IMR-90 (cell line): ENCODE results near the gene NKTR. TPM values are rescaled to one million over a fixed set of nuclear protein-coding genes. Genes with fewer than 3 reads are reported as not detected.

ENCODE experiments used
- ATAC-seq: fragments of 200-7000 bp; cut with Tn5 transposase; 2 replicates; pipeline ENCODE4 v1.9.1; 2020; ENCODE audit warnings: low read depth, mild to moderate bottlenecking, moderate library complexity
- BruUV-seq: library from RNA; stranded (reverse); fragments of 400-500 nt; replicated peaks from 2 replicates; lab custom pipeline; 2021; lab: Mats Ljungman, UMichigan
- CTCF ChIA-PET: fragments of 300-600 bp; formaldehyde crosslinking; extraction: SDS; loops from one replicate; lab custom pipeline; 2021; ENCODE audit warnings: antibody characterized with exemption; lab: Yijun Ruan, JAX
- POLR2A ChIA-PET: fragments of 300-600 bp; sonication (Branson Sonifier 250); formaldehyde crosslinking; loops from one replicate; lab custom pipeline; 2022; ENCODE audit warnings: antibody characterized with exemption; ENCODE audit not compliant: unreplicated experiment; lab: Charles Lee
- DNase-seq: peaks from one replicate; pipeline ENCODE4 v3.0.0; 2013
- H2AFZ ChIP-seq: replicated peaks from 2 replicates; pipeline ENCODE3; 2013; ENCODE audit warnings: low read length, mild to moderate bottlenecking; ENCODE audit not compliant: poor library complexity
- H2AK5ac ChIP-seq: 2 replicates; pipeline ENCODE4 v1.6.1; 2013; ENCODE audit warnings: low read depth, low read length, inconsistent platforms
- H2AK9ac ChIP-seq: replicated peaks from 2 replicates; pipeline ENCODE3; 2013; ENCODE audit warnings: mild to moderate bottlenecking, low read depth, low read length, moderate library complexity; ENCODE audit not compliant: poor library complexity
- H2BK120ac ChIP-seq: 2 replicates; pipeline ENCODE4 v1.6.1; 2013; ENCODE audit warnings: low read depth, low read length, inconsistent platforms
- H2BK15ac ChIP-seq: 3 replicates; pipeline ENCODE4 v1.6.1; 2013; ENCODE audit warnings: low read depth, low read length, inconsistent platforms
- H2BK20ac ChIP-seq: 2 replicates; pipeline ENCODE4 v1.6.1; 2013; ENCODE audit warnings: low read depth, mild to moderate bottlenecking, inconsistent platforms, low read length, moderate library complexity
- H2BK5ac ChIP-seq: 2 replicates; pipeline ENCODE4 v1.6.1; 2013; ENCODE audit warnings: mild to moderate bottlenecking, low read depth, low read length, inconsistent platforms; ENCODE audit not compliant: poor library complexity, severe bottlenecking
- H3K14ac ChIP-seq: replicated peaks from 2 replicates; pipeline ENCODE4 v1.6.1; 2013; ENCODE audit warnings: low read depth, low read length, inconsistent platforms
- H3K18ac ChIP-seq: 2 replicates; pipeline ENCODE4 v1.6.1; 2013; ENCODE audit warnings: low read depth, low read length, control low read depth
- H3K23ac ChIP-seq: 2 replicates; pipeline ENCODE4 v1.6.1; 2013; ENCODE audit warnings: low read depth, low read length, inconsistent platforms
- H3K27ac ChIP-seq: 2 replicates; pipeline ENCODE4 v1.5.1; 2013; ENCODE audit warnings: mild to moderate bottlenecking, control low read depth, low read length; ENCODE audit not compliant: insufficient read depth
- H3K27me3 ChIP-seq: 2 replicates; pipeline ENCODE4 v1.6.1; 2013; ENCODE audit warnings: low read length; ENCODE audit not compliant: control insufficient read depth, insufficient read depth
- H3K36me3 ChIP-seq: 2 replicates; pipeline ENCODE4 v1.6.1; 2013; ENCODE audit warnings: low read length, mixed read lengths; ENCODE audit not compliant: control insufficient read depth, insufficient read depth
- H3K4ac ChIP-seq: 2 replicates; pipeline ENCODE4 v1.6.1; 2013; ENCODE audit warnings: low read depth, low read length, inconsistent platforms
- H3K4me1 ChIP-seq: 2 replicates; pipeline ENCODE4 v1.6.1; 2013; ENCODE audit warnings: low read length, mixed read lengths; ENCODE audit not compliant: control insufficient read depth, insufficient read depth
- H3K4me2 ChIP-seq: 2 replicates; pipeline ENCODE4 v1.6.1; 2013; ENCODE audit warnings: low read depth, mild to moderate bottlenecking, control low read depth, low read length, moderate library complexity
- H3K4me3 ChIP-seq: 2 replicates; pipeline ENCODE4 v1.5.1; 2013; ENCODE audit warnings: low read depth, mild to moderate bottlenecking, control low read depth, low read length, moderate library complexity; ENCODE audit not compliant: insufficient read depth
- H3K56ac ChIP-seq: 2 replicates; pipeline ENCODE4 v1.6.1; 2013; ENCODE audit warnings: low read length, inconsistent platforms; ENCODE audit not compliant: insufficient read depth; ENCODE audit errors: extremely low read depth
- H3K79me1 ChIP-seq, 2 experiments: 2 replicates each; pipeline ENCODE4 v1.6.1; 2013; ENCODE audit warnings: low read length in 2 of 2, inconsistent platforms in 1 of 2, low read depth in 1 of 2
- H3K9ac ChIP-seq: 2 replicates; pipeline ENCODE4 v1.6.1; 2013; ENCODE audit warnings: low read depth, low read length, control low read depth
- H3K9me1 ChIP-seq: 2 replicates; pipeline ENCODE4 v1.6.1; 2013; ENCODE audit warnings: low read length, inconsistent platforms; ENCODE audit not compliant: insufficient read depth
- H3K9me3 ChIP-seq: 2 replicates; pipeline ENCODE4 v1.6.1; 2013; ENCODE audit warnings: low read length; ENCODE audit not compliant: control insufficient read depth, insufficient read depth
- H4K20me1 ChIP-seq: 2 replicates; pipeline ENCODE4 v1.6.1; 2013; ENCODE audit warnings: low read length, inconsistent platforms; ENCODE audit not compliant: insufficient read depth
- H4K5ac ChIP-seq: 2 replicates; pipeline ENCODE4 v1.6.1; 2013; ENCODE audit warnings: mild to moderate bottlenecking, low read depth, low read length, control low read depth
- H4K8ac ChIP-seq, 2 experiments: 2 replicates each; pipeline ENCODE4 v1.6.1; 2013; ENCODE audit warnings: low read depth in 2 of 2, low read length in 2 of 2, control low read depth in 1 of 2, inconsistent platforms in 1 of 2
- H4K91ac ChIP-seq: 2 replicates; pipeline ENCODE4 v1.6.1; 2013; ENCODE audit warnings: low read depth, low read length, inconsistent platforms; ENCODE audit not compliant: insufficient read depth
- RCOR1 ChIP-seq: IDR thresholded peaks from 2 replicates; pipeline ENCODE4 v1.6.1; 2012; ENCODE audit warnings: mild to moderate bottlenecking, low read length, improper control_type of control experiment; ENCODE audit not compliant: insufficient replicate concordance
- SMC3 ChIP-seq: fragments of 150-350 bp; IDR thresholded peaks from 2 replicates; pipeline ENCODE4 v1.6.1; 2016; ENCODE audit warnings: low read depth, mild to moderate bottlenecking, antibody characterized with exemption, low read length, moderate library complexity
- WGBS, 2 experiments: methylation state at CpG; one replicate each; pipeline versions ENCODE4 v1.1.5 to v1.1.7; 2013; ENCODE audit warnings: missing lambda C conversion rate in 2 of 2; ENCODE audit not compliant: insufficient read length in 1 of 2; ENCODE audit errors: extremely low coverage in 2 of 2; 5-methylcytosine and 5-hydroxymethylcytosine counted together
- dilution Hi-C: fragments of 300-500 bp; cut with HindIII; formaldehyde crosslinking; loops from one replicate; pipeline ENCODE4 v1.14.3; 2018; ENCODE audit warnings: low sequenced_read_pairs; ENCODE audit not compliant: unreplicated experiment
- in situ Hi-C: fragments of 300-500 bp; cut with MboI; formaldehyde crosslinking; loops from 3 replicates; pipeline ENCODE4 v1.14.3; 2019; ENCODE audit warnings: low sequenced_read_pairs, inconsistent platforms, mixed read lengths
- intact Hi-C: fragments of 100-400 bp; cut with micrococcal nuclease; formaldehyde crosslinking; loops from 2 replicates; pipeline ENCODE4 v1.10.0; 2022
- polyA plus RNA-seq, 3 experiments: library from polyadenylated mRNA; depleted of rRNA; stranded (reverse); fragments of >200 nt; gene quantifications; 2 replicates each; pipeline ENCODE4 v1.2.3, GENCODE V29; 2012; ENCODE audit warnings: low replicate concordance in 1 of 3
- total RNA-seq: library from RNA; depleted of rRNA; stranded (reverse); fragments of >200 nt; gene quantifications from 2 replicates; pipeline ENCODE4 v1.2.3, GENCODE V29; 2012
- TF ChIP-seq, protein P1 (sequence below): conservative IDR thresholded peaks from 2 replicates; pipeline ENCODE4 v1.5.1; 2012; ENCODE audit warnings: mild to moderate bottlenecking, low read depth, low read length, improper control_type of control experiment

NKTR gene
- total and polyA plus RNA-seq, 2 of the 4 experiments (the other 2 are of a cell fraction) = 24.0 to 30.7 TPM

DNA sequence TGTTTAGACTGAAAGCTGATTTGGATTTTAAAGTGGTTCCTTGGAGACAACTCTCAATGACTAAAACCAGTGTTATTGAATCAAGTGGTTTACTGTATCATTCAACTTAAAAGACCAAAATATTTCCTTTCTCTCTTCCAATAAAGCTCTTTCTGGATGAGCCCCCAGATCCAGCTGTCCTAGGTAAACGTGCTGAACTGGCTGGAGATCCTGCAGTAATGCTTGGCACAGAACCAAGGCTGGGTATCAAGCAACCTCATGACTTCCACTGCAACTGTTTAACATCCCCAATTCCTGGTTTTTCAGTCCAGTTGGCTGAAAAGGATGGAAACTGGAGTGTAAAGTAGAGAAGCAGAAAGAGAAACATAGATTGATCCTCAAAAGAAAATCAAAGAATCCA lies 47.7 kb upstream of the NKTR start:
- Histone ChIP-seq H3K9ac (no peak overlapping the region), H3K14ac (no peak overlapping the region), H3K4me3 (no peak overlapping the region), H2BK5ac (no peak overlapping the region), H3K27me3 (no peaks in the 10 kb centered on the region), H2BK120ac (no peak overlapping the region), H3K4ac (no peak overlapping the region), H3K9me3 (no peaks in the 10 kb centered on the region), H3K4me1 (no peaks in the 10 kb centered on the region), H3K4me2 (no peak overlapping the region), H3K36me3 (peaks cover 30% of the 10 kb centered on the region), H2BK15ac (no peak overlapping the region), H3K23ac (no peak overlapping the region), H4K5ac (no peak overlapping the region), H3K18ac (no peak overlapping the region), H4K8ac (no peak overlapping the region), H3K79me1 (peaks cover 0 to 2% of the 10 kb centered on the region in 2 experiments; a peak in 2 of 4 replicates), H2AK9ac (no peak overlapping the region), H4K20me1 (no peaks in the 10 kb centered on the region), H3K9me1 (peaks cover 4% of the 10 kb centered on the region; the same call in 1 of the 2 replicates), H2AFZ (no peak overlapping the region), H3K56ac (no peak overlapping the region), H3K27ac (no peak overlapping the region), H2BK20ac (no peak overlapping the region), H4K91ac (no peak overlapping the region), H2AK5ac (no peak overlapping the region)
- dilution Hi-C loops (no loop called here), intact Hi-C loops (no loop called here), in situ Hi-C loops (no loop called here)
- WGBS, 2 experiments = no CpG with 5 or more reads among the region's 1 CpG
- CTCF ChIA-PET = interaction anchor here (1.0 to 1.1 kb wide), 2 partner anchors 305 to 329 kb away, joined by 3 to 4 read pairs; no protein-coding TSS in a partner anchor
- POLR2A ChIA-PET = no interaction called here
- TF ChIP-seq SMC3 (no peak), RCOR1 (no peak)
- TF ChIP-seq, protein P1, sequence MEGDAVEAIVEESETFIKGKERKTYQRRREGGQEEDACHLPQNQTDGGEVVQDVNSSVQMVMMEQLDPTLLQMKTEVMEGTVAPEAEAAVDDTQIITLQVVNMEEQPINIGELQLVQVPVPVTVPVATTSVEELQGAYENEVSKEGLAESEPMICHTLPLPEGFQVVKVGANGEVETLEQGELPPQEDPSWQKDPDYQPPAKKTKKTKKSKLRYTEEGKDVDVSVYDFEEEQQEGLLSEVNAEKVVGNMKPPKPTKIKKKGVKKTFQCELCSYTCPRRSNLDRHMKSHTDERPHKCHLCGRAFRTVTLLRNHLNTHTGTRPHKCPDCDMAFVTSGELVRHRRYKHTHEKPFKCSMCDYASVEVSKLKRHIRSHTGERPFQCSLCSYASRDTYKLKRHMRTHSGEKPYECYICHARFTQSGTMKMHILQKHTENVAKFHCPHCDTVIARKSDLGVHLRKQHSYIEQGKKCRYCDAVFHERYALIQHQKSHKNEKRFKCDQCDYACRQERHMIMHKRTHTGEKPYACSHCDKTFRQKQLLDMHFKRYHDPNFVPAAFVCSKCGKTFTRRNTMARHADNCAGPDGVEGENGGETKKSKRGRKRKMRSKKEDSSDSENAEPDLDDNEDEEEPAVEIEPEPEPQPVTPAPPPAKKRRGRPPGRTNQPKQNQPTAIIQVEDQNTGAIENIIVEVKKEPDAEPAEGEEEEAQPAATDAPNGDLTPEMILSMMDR = no peak
- no TSS peak for BruUV-seq
- DNase-seq = no peak
- ATAC-seq = no peak
